GM10266 (cell line): Measurements from ENCODE around the gene YIF1A.

ENCODE experiments used
- DNase-seq: peaks from one replicate; pipeline ENCODE4 v3.0.0; 2012; ENCODE audit errors: extremely low spot score
- TF ChIP-seq, protein P1 (sequence below): IDR thresholded peaks from 2 replicates; pipeline ENCODE4 v1.5.1; 2012; ENCODE audit warnings: mild to moderate bottlenecking, low read depth; ENCODE audit not compliant: control insufficient read depth, insufficient read depth; ENCODE audit errors: missing control alignments

YIF1A gene

GRCh38 chr11:66288671-66289547 lies at the start of gene YIF1A:
TSS of gene YIF1A (minus strand) at chr11:66289143. CDS start at chr11:66288985, 158 bp downstream.
- TF ChIP-seq, protein P1, sequence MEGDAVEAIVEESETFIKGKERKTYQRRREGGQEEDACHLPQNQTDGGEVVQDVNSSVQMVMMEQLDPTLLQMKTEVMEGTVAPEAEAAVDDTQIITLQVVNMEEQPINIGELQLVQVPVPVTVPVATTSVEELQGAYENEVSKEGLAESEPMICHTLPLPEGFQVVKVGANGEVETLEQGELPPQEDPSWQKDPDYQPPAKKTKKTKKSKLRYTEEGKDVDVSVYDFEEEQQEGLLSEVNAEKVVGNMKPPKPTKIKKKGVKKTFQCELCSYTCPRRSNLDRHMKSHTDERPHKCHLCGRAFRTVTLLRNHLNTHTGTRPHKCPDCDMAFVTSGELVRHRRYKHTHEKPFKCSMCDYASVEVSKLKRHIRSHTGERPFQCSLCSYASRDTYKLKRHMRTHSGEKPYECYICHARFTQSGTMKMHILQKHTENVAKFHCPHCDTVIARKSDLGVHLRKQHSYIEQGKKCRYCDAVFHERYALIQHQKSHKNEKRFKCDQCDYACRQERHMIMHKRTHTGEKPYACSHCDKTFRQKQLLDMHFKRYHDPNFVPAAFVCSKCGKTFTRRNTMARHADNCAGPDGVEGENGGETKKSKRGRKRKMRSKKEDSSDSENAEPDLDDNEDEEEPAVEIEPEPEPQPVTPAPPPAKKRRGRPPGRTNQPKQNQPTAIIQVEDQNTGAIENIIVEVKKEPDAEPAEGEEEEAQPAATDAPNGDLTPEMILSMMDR = peak; percentile 16
- DNase-seq = peak; percentile 100

- TF ChIP-seq, protein P1 = no peak
- no peak for DNase-seq
Observed at GRCh38 chr11:66337103-66337899, 48.4 kb upstream of the YIF1A start.

GRCh38 chr11:66336234-66337102 lies 47.5 kb upstream of the YIF1A start, which contains the start of gene RIN1:
TSS of gene RIN1 (minus strand) at chr11:66336434. CDS start at chr11:66336402, 32 bp downstream.
- DNase-seq = peak; percentile 87
- TF ChIP-seq, protein P1 = peak; percentile 59

DNA sequence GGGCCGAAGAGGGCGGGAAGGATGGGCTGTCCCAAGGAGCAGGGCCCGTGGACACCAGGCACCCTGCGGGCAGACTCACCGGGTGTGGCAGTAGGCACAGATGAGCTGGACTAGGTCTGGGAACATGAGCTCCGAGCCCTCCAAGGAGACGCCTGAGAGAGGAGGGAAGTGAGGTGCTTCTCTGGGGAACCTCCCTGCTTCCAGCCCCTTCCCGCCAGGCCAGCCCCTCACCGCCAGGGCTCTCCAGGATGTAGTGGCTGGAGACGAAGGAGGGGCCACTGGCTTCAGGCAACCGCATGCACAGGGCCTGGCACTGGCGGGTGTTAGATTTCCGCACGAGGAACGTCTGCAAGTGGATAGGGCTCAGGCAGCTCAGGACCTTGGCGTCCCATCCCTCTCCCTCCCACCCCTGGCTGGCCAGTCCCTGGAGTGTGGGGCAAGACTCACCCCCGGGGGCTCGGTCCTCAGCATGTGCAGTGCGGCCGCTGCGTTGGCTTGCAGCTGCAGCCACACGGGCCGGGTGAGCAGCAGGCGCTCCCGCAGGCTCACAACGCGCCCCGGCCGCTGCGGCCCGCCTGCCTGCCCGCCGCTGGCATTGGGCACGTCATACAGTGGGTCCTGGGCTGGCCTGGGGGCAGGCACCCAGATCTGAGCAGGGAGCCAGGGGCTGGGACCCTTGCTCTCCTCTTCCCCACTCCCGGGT lies 46.7 kb upstream of the YIF1A start:
- DNase-seq = no peak
- TF ChIP-seq, protein P1 = no peak

DNA sequence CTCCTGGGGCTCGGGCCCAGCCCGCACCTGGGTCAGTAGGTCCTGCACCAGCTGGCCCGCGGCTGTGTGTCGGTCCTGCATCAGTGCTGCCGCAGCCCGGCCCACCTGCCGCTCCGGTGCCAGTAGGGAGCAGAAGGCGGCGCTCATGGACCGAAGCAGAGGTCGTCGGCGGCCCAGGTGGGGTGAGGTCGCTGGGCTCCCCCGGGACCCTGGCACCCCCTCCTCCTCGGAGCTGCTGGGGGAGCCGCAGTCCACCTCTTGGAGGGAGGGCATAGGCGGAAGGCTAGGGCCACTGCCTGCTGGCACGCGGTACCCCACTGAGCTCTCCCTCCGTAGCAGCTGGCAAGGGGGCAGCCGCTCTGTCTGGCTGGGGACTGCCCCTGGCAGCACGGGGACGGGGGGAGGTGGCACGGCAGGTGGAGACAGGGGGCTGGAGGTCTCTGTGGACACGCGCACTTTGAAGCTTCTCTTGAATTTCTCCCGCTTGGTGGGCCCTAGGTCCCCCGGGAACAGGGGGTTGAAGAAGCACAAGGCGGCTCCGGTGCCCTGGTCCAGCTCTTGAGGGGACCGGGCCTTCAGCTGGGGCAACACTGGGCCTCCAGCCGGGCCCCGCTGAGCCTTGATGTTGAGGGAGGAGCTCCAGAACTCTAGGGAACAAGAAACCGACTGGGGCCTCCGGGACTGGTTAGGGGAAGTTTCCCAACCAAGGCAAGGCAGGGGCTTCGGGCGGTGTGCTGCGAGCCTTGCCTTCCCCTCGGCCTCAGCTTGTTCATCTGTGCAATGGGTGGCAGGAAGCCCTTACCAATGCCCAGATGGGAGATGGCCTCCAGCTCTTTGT lies 45.9 kb upstream of the YIF1A start:
- DNase-seq = no peak
- TF ChIP-seq, protein P1 = no peak
